Type B pancreatic cell (in vitro differentiated cells): ENCODE data around the gene ATG12. TPM values are rescaled to one million over a fixed set of nuclear protein-coding genes. Genes with fewer than 3 reads are reported as not detected.

Experiments
- DNase-seq: peaks from one replicate; pipeline ENCODE4 v3.0.0; 2021; ENCODE audit warnings: mixed read lengths; ENCODE audit not compliant: unreplicated experiment; ENCODE audit errors: extremely low spot score
- H3K27ac Mint-ChIP-seq: 2 replicates; pipeline ENCODE4 v1.8.0; 2021; ENCODE audit warnings: mild to moderate bottlenecking, mixed read lengths
- H3K27me3 Mint-ChIP-seq: 2 replicates; pipeline ENCODE4 v1.8.0; 2021; ENCODE audit warnings: mixed read lengths
- H3K36me3 Mint-ChIP-seq: 2 replicates; pipeline ENCODE4 v1.8.0; 2021; ENCODE audit warnings: mixed read lengths
- H3K4me1 Mint-ChIP-seq: one replicate; pipeline ENCODE4 v1.8.0; 2021; ENCODE audit warnings: mixed read lengths; ENCODE audit not compliant: unreplicated experiment
- H3K4me3 Mint-ChIP-seq: 2 replicates; pipeline ENCODE4 v1.8.0; 2021; ENCODE audit warnings: mild to moderate bottlenecking, mixed read lengths
- H3K9me3 Mint-ChIP-seq: 2 replicates; pipeline ENCODE4 v1.8.0; 2021; ENCODE audit warnings: mixed read lengths
- CTCF ChIP-seq: fragments of 200-600 bp; sonication (generic); conservative IDR thresholded peaks from 2 replicates; pipeline ENCODE4 v1.5.0; 2021; ENCODE audit warnings: antibody characterized with exemption, mild to moderate bottlenecking
- total RNA-seq: library from RNA; stranded (reverse); gene quantifications from 2 replicates; pipeline ENCODE4 v1.2.1, GENCODE V29; 2021; ENCODE audit warnings: low replicate concordance

ATG12 gene
- total RNA-seq, 1 donor from 2014 or later = 45.9 TPM

- H3K27ac Mint-ChIP-seq = peak overlapping the region; percentile 58
- H3K4me1 Mint-ChIP-seq = no peaks in the 10 kb centered on the region
- peaks cover 15% of the 10 kb centered on the region for H3K36me3 Mint-ChIP-seq
- H3K27me3 Mint-ChIP-seq = no peaks in the 10 kb centered on the region
- no peak for TF ChIP-seq CTCF
- DNase-seq = no peak
- H3K9me3 Mint-ChIP-seq = peaks cover 4% of the 10 kb centered on the region
- H3K4me3 Mint-ChIP-seq = no peak overlapping the region
These were observed 34.2 kb downstream of the ATG12 start for GRCh38 chr5:115806986-115807653.

GRCh38 chr5:115801984-115802383 lies 39.4 kb downstream of the ATG12 start:
- no peak overlapping the region for H3K27ac Mint-ChIP-seq
- TF ChIP-seq CTCF = no peak
- H3K4me1 Mint-ChIP-seq = peaks cover under 1% of the 10 kb centered on the region
- H3K9me3 Mint-ChIP-seq = no peaks in the 10 kb centered on the region
- no peak overlapping the region for H3K4me3 Mint-ChIP-seq
- peaks cover 4% of the 10 kb centered on the region for H3K36me3 Mint-ChIP-seq
- no peak for DNase-seq
- no peaks in the 10 kb centered on the region for H3K27me3 Mint-ChIP-seq

GRCh38 chr5:115801152-115801551 lies 40.2 kb downstream of the ATG12 start:
- H3K4me1 Mint-ChIP-seq = peaks cover 5% of the 10 kb centered on the region
- H3K27ac Mint-ChIP-seq = no peak overlapping the region
- no peak overlapping the region for H3K4me3 Mint-ChIP-seq
- H3K27me3 Mint-ChIP-seq = no peaks in the 10 kb centered on the region
- no peak for DNase-seq
- no peak for TF ChIP-seq CTCF
- H3K9me3 Mint-ChIP-seq = no peaks in the 10 kb centered on the region
- peaks cover 4% of the 10 kb centered on the region for H3K36me3 Mint-ChIP-seq

- no peak for TF ChIP-seq CTCF
- H3K4me1 Mint-ChIP-seq = peaks cover 5% of the 10 kb centered on the region
- H3K27ac Mint-ChIP-seq = no peak overlapping the region
- H3K27me3 Mint-ChIP-seq = no peaks in the 10 kb centered on the region
- H3K9me3 Mint-ChIP-seq = no peaks in the 10 kb centered on the region
- H3K36me3 Mint-ChIP-seq = peaks cover 4% of the 10 kb centered on the region
- DNase-seq = no peak
- no peak overlapping the region for H3K4me3 Mint-ChIP-seq
These were observed 41.3 kb downstream of the ATG12 start for GRCh38 chr5:115800108-115800507.

- no peak overlapping the region for H3K27ac Mint-ChIP-seq
- no peaks in the 10 kb centered on the region for H3K36me3 Mint-ChIP-seq
- H3K27me3 Mint-ChIP-seq = no peaks in the 10 kb centered on the region
- no peak overlapping the region for H3K4me3 Mint-ChIP-seq
- no peak for DNase-seq
- H3K9me3 Mint-ChIP-seq = no peaks in the 10 kb centered on the region
- TF ChIP-seq CTCF = no peak
- peaks cover 5% of the 10 kb centered on the region for H3K4me1 Mint-ChIP-seq
These were observed 43.1 kb downstream of the ATG12 start for GRCh38 chr5:115798252-115798651.
